ENCODE data around the gene BNIPL. TPM values are rescaled to one million over a fixed set of nuclear protein-coding genes. Genes with fewer than 3 reads are reported as not detected.

The BNIPL gene
- total and polyA plus RNA-seq, 2 donors from 2014 or later, result 0.54 to 3.1 TPM

GRCh38 chr1:150994248-150994647, 42.1 kb upstream of the BNIPL start:
- H3K36me3 ChIP-seq (ENCODE audit: control insufficient read depth in 2 of 3, insufficient read depth in 3 of 3, low read length in 3 of 3), result peaks cover 0 to 17% (median 9%) of the 10 kb centered on the region in 3 donors
- no peak for TF ChIP-seq CTCF (IDR thresholded peaks at IDR 0.05; ENCODE audit: borderline replicate concordance, extremely low read depth, insufficient read depth)
- FAIRE-seq (no peak), DNase-seq (no peak)
- no peaks in the 10 kb centered on the region for H3K9me3 ChIP-seq (ENCODE audit: control insufficient read depth in 2 of 3, insufficient read depth in 1 of 3, low read length in 3 of 3)
- peaks cover 0 to 5% (median 0%) of the 10 kb centered on the region in 3 donors for H3K4me1 ChIP-seq (ENCODE audit: control insufficient read depth in 2 of 3, insufficient read depth in 2 of 3, low read depth in 1 of 3, low read length in 3 of 3)
- intact Hi-C loops (cut with DNase I), result no loop called here
- H3K9ac ChIP-seq (ENCODE audit: low read length in 3 of 3), result no peak overlapping the region
- no peak overlapping the region for H3K27ac ChIP-seq (ENCODE audit: low read depth in 2 of 2, low read length in 2 of 2)
- H3K27me3 ChIP-seq (ENCODE audit: control insufficient read depth, insufficient read depth, low read length), result no peaks in the 10 kb centered on the region
- no peak overlapping the region for H3K4me3 ChIP-seq (ENCODE audit: low read length in 3 of 3)

GRCh38 chr1:150995460-150995859, 40.9 kb upstream of the BNIPL start:
- Histone ChIP-seq H3K27ac (ENCODE audit: low read depth in 2 of 2, low read length in 2 of 2) (no peak overlapping the region), H3K9ac (ENCODE audit: low read length in 3 of 3) (peak overlapping the region in 1 of 3 donors; percentile 1)

DNA sequence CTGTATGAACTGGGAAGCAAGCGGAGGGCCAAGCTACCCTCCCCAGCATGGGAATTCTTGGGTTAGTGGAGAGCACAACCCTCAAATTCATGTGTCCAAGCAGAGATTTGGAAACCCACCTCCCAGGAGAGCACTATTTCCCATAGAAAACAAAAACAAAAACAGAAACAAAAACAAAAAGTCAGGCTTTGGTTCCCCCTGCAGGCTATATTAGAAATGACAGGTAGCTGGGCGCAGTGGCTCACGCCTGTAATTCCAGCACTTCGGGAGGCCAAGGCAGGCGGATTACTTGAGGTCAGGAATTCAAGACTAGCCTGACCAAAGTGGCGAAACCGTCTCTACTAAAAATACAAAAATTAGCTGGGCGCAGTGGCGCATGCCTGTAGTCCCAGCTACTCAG, 40.5 kb upstream of the BNIPL start:
- FAIRE-seq (no peak), DNase-seq (peak in 3 of 5 donors; percentile 40 to 59 (median 51))
- Histone ChIP-seq H3K9me3 (ENCODE audit: control insufficient read depth in 2 of 3, insufficient read depth in 1 of 3, low read length in 3 of 3) (no peaks in the 10 kb centered on the region), H3K27ac (ENCODE audit: low read depth in 2 of 2, low read length in 2 of 2) (no peak overlapping the region), H3K4me1 (ENCODE audit: control insufficient read depth in 2 of 3, insufficient read depth in 2 of 3, low read depth in 1 of 3, low read length in 3 of 3) (peaks cover 0 to 5% (median 0%) of the 10 kb centered on the region in 3 donors), H3K36me3 (ENCODE audit: control insufficient read depth in 2 of 3, insufficient read depth in 3 of 3, low read length in 3 of 3) (peaks cover 0 to 30% (median 13%) of the 10 kb centered on the region in 3 donors), H3K9ac (ENCODE audit: low read length in 3 of 3) (peak overlapping the region in 1 of 3 donors; percentile 1), H3K27me3 (ENCODE audit: control insufficient read depth, insufficient read depth, low read length) (no peaks in the 10 kb centered on the region), H3K4me3 (ENCODE audit: low read length in 3 of 3) (no peak overlapping the region)
- intact Hi-C loops (cut with DNase I), result no loop called here
- TF ChIP-seq CTCF (IDR thresholded peaks at IDR 0.05; ENCODE audit: borderline replicate concordance, extremely low read depth, insufficient read depth), result peak; percentile 81

More at GRCh38 chr1:150995460-150995859, 40.9 kb upstream of the BNIPL start:
- H3K27me3 ChIP-seq (ENCODE audit: control insufficient read depth, insufficient read depth, low read length), result no peaks in the 10 kb centered on the region
- DNase-seq (no peak), FAIRE-seq (no peak)
- intact Hi-C loops (cut with DNase I), result no loop called here
- H3K4me1 ChIP-seq (ENCODE audit: control insufficient read depth in 2 of 3, insufficient read depth in 2 of 3, low read depth in 1 of 3, low read length in 3 of 3), result peaks cover 0 to 5% (median 0%) of the 10 kb centered on the region in 3 donors
- H3K36me3 ChIP-seq (ENCODE audit: control insufficient read depth in 2 of 3, insufficient read depth in 3 of 3, low read length in 3 of 3), result peaks cover 0 to 29% (median 13%) of the 10 kb centered on the region in 3 donors
- no peaks in the 10 kb centered on the region for H3K9me3 ChIP-seq (ENCODE audit: control insufficient read depth in 2 of 3, insufficient read depth in 1 of 3, low read length in 3 of 3)
- H3K4me3 ChIP-seq (ENCODE audit: low read length in 3 of 3), result no peak overlapping the region
- no peak for TF ChIP-seq CTCF (IDR thresholded peaks at IDR 0.05; ENCODE audit: borderline replicate concordance, extremely low read depth, insufficient read depth)
